Neural cell (in vitro differentiated cells): ENCODE data around the gene ANKS1B. TPM values are rescaled to one million over a fixed set of nuclear protein-coding genes. Genes with fewer than 3 reads are reported as not detected.

ENCODE experiments used
- H2AFZ ChIP-seq: fragments of 200-600, 300-800 bp; sonication (generic), shearing (Covaris generic); 2 replicates; pipeline ENCODE4 v1.6.0; 2014; ENCODE audit warnings: low read depth, mild to moderate bottlenecking, antibody characterized with exemption, low read length, moderate library complexity
- H3F3A ChIP-seq: fragments of 200-600 bp; shearing (Covaris generic); 2 replicates; pipeline ENCODE4 v1.6.1; 2016; ENCODE audit warnings: mild to moderate bottlenecking, moderate library complexity, mixed read lengths, antibody characterized with exemption, low read length; ENCODE audit not compliant: insufficient read depth, poor library complexity, severe bottlenecking
- H3K27ac ChIP-seq: fragments of 200-600, 300-800 bp; sonication (generic), shearing (Covaris generic); 2 replicates; pipeline ENCODE4 v1.5.1; 2014; ENCODE audit warnings: mild to moderate bottlenecking, low read length, moderate library complexity
- H3K27me3 ChIP-seq: fragments of 300-800, 200-600 bp; sonication (generic), shearing (Covaris generic); 2 replicates; pipeline ENCODE4 v1.6.0; 2014; ENCODE audit warnings: mild to moderate bottlenecking, low read depth, low read length, moderate library complexity; ENCODE audit not compliant: insufficient read depth
- H3K36me3 ChIP-seq: fragments of 300-800, 200-600 bp; sonication (generic), shearing (Covaris generic); 2 replicates; pipeline ENCODE4 v1.5.1; 2014; ENCODE audit warnings: mild to moderate bottlenecking, antibody characterized with exemption, low read length, moderate library complexity; ENCODE audit not compliant: insufficient read depth
- H3K4me2 ChIP-seq: fragments of 300-800, 200-600 bp; sonication (generic), shearing (Covaris generic); 2 replicates; pipeline ENCODE4 v1.6.0; 2014; ENCODE audit warnings: mild to moderate bottlenecking, low read length
- H3K4me3 ChIP-seq: fragments of 300-800, 200-600 bp; sonication (generic), shearing (Covaris generic); 2 replicates; pipeline ENCODE4 v1.5.1; 2014; ENCODE audit warnings: mild to moderate bottlenecking, low read length, moderate library complexity
- H3K79me2 ChIP-seq: fragments of 200-600 bp; shearing (Covaris generic); replicated peaks from 2 replicates; pipeline ENCODE4 v1.6.0; 2014; ENCODE audit warnings: mild to moderate bottlenecking, low read length, moderate library complexity; ENCODE audit not compliant: insufficient read depth
- H3K9ac ChIP-seq: fragments of 300-800, 200-600 bp; sonication (generic), shearing (Covaris generic); 2 replicates; pipeline ENCODE4 v1.6.1; 2016; ENCODE audit warnings: mild to moderate bottlenecking, low read length, mixed read lengths
- H3K9me2 ChIP-seq: fragments of 200-600 bp; shearing (Covaris generic); 2 replicates; pipeline ENCODE4 v1.6.1; 2016; ENCODE audit warnings: mild to moderate bottlenecking, low read length, mixed read lengths; ENCODE audit not compliant: insufficient read depth
- H3K9me3 ChIP-seq: fragments of 200-600, 300-800 bp; sonication (generic), shearing (Covaris generic); 2 replicates; pipeline ENCODE4 v1.6.1; 2016; ENCODE audit warnings: mild to moderate bottlenecking, mixed run types, low read length, moderate library complexity, mixed read lengths
- H4K20me1 ChIP-seq: fragments of 200-600 bp; shearing (Covaris generic); 2 replicates; pipeline ENCODE4 v1.6.1; 2016; ENCODE audit warnings: mild to moderate bottlenecking, mixed run types; ENCODE audit not compliant: insufficient read depth
- CTCF ChIP-seq: fragments of 450-650 bp; IDR thresholded peaks from 2 replicates; pipeline ENCODE4 v1.5.1; 2014; ENCODE audit warnings: antibody characterized with exemption, mild to moderate bottlenecking, moderate library complexity; ENCODE audit not compliant: poor library complexity, severe bottlenecking
- EP300 ChIP-seq: fragments of 450-650 bp; conservative IDR thresholded peaks from 2 replicates; pipeline ENCODE4 v1.6.1; 2014; ENCODE audit warnings: antibody characterized with exemption, mild to moderate bottlenecking, moderate library complexity; ENCODE audit not compliant: poor library complexity, severe bottlenecking
- EZH2 ChIP-seq: fragments of 200-600, 300-800 bp; shearing (Covaris generic), sonication (generic); IDR thresholded peaks from 2 replicates; pipeline ENCODE4 v1.6.1; 2014; ENCODE audit warnings: antibody characterized with exemption, low read length, borderline replicate concordance, mild to moderate bottlenecking; ENCODE audit not compliant: insufficient read depth, poor library complexity, severe bottlenecking
- MXI1 ChIP-seq: fragments of 450-650 bp; conservative IDR thresholded peaks from 2 replicates; pipeline ENCODE4 v1.6.1; 2014; ENCODE audit warnings: antibody characterized with exemption, mild to moderate bottlenecking; ENCODE audit not compliant: poor library complexity, severe bottlenecking
- POLR2AphosphoS5 ChIP-seq: IDR thresholded peaks from 2 replicates; pipeline ENCODE4 v1.6.1; 2012
- RAD21 ChIP-seq: fragments of 450-650 bp; conservative IDR thresholded peaks from 2 replicates; pipeline ENCODE4 v1.6.1; 2014; ENCODE audit warnings: antibody characterized with exemption, mild to moderate bottlenecking, moderate library complexity
- SMC3 ChIP-seq: fragments of 450-650 bp; conservative IDR thresholded peaks from 2 replicates; pipeline ENCODE4 v1.6.1; 2014; ENCODE audit warnings: antibody characterized with exemption, mild to moderate bottlenecking, moderate library complexity; ENCODE audit not compliant: poor library complexity
- TAF1 ChIP-seq: IDR thresholded peaks from 2 replicates; pipeline ENCODE4 v1.6.1; 2012; ENCODE audit warnings: low read depth
- polyA plus RNA-seq: library from polyadenylated mRNA; depleted of rRNA; stranded (reverse); fragments of >200 nt; gene quantifications from 2 replicates; pipeline ENCODE4 v1.2.3, GENCODE V29; 2014
- TF ChIP-seq, protein P1 (sequence below): IDR thresholded peaks from 2 replicates; pipeline ENCODE4 v1.6.1; 2012; ENCODE audit warnings: borderline replicate concordance

The ANKS1B gene
- polyA plus RNA-seq, 1 donor from 2014 or later, result 65.6 TPM

DNA sequence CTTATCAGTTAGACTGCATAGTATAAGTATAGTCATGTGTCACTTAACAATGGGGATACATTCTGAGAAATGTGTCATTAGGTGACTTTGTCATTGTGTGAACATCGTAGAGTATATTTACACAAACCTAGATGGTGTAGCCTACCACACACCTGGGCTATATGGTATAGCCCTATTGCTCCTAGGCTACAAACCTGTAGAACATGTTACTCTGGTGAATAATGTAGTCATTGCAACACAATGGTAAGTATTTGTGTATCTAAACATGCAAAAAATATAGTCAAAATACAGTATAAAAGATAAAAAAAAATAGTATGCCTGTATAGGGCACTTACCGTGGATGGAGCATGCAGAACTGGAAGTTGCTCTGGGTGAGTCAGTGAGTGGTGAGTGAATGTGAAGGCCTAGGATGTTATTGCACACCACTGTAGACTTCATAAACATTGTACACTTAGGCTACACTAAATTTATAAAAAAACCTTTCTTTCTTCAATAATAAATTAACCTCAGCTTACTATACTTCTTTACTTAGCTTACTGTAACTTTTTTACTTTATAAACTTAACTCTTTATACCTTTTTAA is 40.3 kb upstream of the ANKS1B start:
- H3K36me3 ChIP-seq, result no peaks in the 10 kb centered on the region
- no peaks in the 10 kb centered on the region for H3K79me2 ChIP-seq
- no peak overlapping the region for H3K27ac ChIP-seq
- TF ChIP-seq EP300 (no peak), EZH2 (no peak), CTCF (no peak), SMC3 (no peak), MXI1 (no peak), POLR2AphosphoS5 (no peak), RAD21 (no peak), TAF1 (no peak)
- TF ChIP-seq, protein P1, sequence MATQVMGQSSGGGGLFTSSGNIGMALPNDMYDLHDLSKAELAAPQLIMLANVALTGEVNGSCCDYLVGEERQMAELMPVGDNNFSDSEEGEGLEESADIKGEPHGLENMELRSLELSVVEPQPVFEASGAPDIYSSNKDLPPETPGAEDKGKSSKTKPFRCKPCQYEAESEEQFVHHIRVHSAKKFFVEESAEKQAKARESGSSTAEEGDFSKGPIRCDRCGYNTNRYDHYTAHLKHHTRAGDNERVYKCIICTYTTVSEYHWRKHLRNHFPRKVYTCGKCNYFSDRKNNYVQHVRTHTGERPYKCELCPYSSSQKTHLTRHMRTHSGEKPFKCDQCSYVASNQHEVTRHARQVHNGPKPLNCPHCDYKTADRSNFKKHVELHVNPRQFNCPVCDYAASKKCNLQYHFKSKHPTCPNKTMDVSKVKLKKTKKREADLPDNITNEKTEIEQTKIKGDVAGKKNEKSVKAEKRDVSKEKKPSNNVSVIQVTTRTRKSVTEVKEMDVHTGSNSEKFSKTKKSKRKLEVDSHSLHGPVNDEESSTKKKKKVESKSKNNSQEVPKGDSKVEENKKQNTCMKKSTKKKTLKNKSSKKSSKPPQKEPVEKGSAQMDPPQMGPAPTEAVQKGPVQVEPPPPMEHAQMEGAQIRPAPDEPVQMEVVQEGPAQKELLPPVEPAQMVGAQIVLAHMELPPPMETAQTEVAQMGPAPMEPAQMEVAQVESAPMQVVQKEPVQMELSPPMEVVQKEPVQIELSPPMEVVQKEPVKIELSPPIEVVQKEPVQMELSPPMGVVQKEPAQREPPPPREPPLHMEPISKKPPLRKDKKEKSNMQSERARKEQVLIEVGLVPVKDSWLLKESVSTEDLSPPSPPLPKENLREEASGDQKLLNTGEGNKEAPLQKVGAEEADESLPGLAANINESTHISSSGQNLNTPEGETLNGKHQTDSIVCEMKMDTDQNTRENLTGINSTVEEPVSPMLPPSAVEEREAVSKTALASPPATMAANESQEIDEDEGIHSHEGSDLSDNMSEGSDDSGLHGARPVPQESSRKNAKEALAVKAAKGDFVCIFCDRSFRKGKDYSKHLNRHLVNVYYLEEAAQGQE, result no peak
- no peaks in the 10 kb centered on the region for H3K27me3 ChIP-seq
- H3K4me2 ChIP-seq, result no peak overlapping the region
- no peaks in the 10 kb centered on the region for H3F3A ChIP-seq
- no peak overlapping the region for H3K9ac ChIP-seq
- no peaks in the 10 kb centered on the region for H4K20me1 ChIP-seq
- H2AFZ ChIP-seq, result no peak overlapping the region
- H3K9me2 ChIP-seq, result no peaks in the 10 kb centered on the region
- no peaks in the 10 kb centered on the region for H3K9me3 ChIP-seq
- H3K4me3 ChIP-seq, result no peak overlapping the region

GRCh38 chr12:100020370-100020769 is 35.6 kb upstream of the ANKS1B start:
- Histone ChIP-seq H3K9me3 (no peaks in the 10 kb centered on the region), H4K20me1 (no peaks in the 10 kb centered on the region), H3F3A (no peaks in the 10 kb centered on the region), H3K27me3 (no peaks in the 10 kb centered on the region), H3K9ac (no peak overlapping the region), H3K4me3 (no peak overlapping the region), H3K9me2 (no peaks in the 10 kb centered on the region), H3K4me2 (no peak overlapping the region), H3K79me2 (no peaks in the 10 kb centered on the region), H3K36me3 (no peaks in the 10 kb centered on the region), H2AFZ (no peak overlapping the region), H3K27ac (no peak overlapping the region)
- TF ChIP-seq EP300, result no peak
- TF ChIP-seq SMC3, result no peak
- TF ChIP-seq, protein P1, result no peak
- no peak for TF ChIP-seq EZH2
- no peak for TF ChIP-seq TAF1
- TF ChIP-seq RAD21, result no peak
- TF ChIP-seq CTCF, result no peak
- no peak for TF ChIP-seq MXI1
- TF ChIP-seq POLR2AphosphoS5, result no peak
